Activated CD4-positive, alpha-beta T cell treated with anti-CD3 and anti-CD28 coated beads for 36 hours (primary cell): ENCODE results near the gene CTIF. TPM values are rescaled to one million over a fixed set of nuclear protein-coding genes. Genes with fewer than 3 reads are reported as not detected.
"Not testable (repeated sequence)": the region's sequence is repeated elsewhere in the genome, so short reads cannot be mapped to it uniquely, and the experiment has no call there.

Experiments
- ATAC-seq: fragments of 200-7000 bp; cut with Tn5 transposase; one replicate; pipeline ENCODE4 v1.10.0; 2021; ENCODE audit warnings: mild to moderate bottlenecking, moderate library complexity
- CTCF ChIA-PET: fragments of 350-600 bp; sonication (Branson Sonifier 250); formaldehyde crosslinking; loops from one replicate; lab custom pipeline; 2021; ENCODE audit warnings: antibody characterized with exemption; lab: Charles Lee
- POLR2A ChIA-PET: fragments of 350-600 bp; sonication (Branson Sonifier 250); formaldehyde crosslinking; loops from one replicate; lab custom pipeline; 2021; ENCODE audit warnings: antibody characterized with exemption, inconsistent platforms; lab: Charles Lee
- DNase-seq: peaks from one replicate; pipeline ENCODE4 v3.0.0-alpha.2; 2020
- H3K27ac Mint-ChIP-seq: one replicate; pipeline ENCODE4 v1.8.0; 2021; ENCODE audit warnings: mixed read lengths
- H3K27me3 Mint-ChIP-seq: one replicate; pipeline ENCODE4 v1.8.0; 2021; ENCODE audit warnings: mixed read lengths
- H3K36me3 Mint-ChIP-seq: one replicate; pipeline ENCODE4 v1.8.0; 2021; ENCODE audit warnings: low read depth, mixed read lengths
- H3K4me1 Mint-ChIP-seq: one replicate; pipeline ENCODE4 v1.8.0; 2021; ENCODE audit warnings: mixed read lengths
- H3K4me3 Mint-ChIP-seq: one replicate; pipeline ENCODE4 v1.8.0; 2021; ENCODE audit warnings: mild to moderate bottlenecking, moderate library complexity, mixed read lengths
- H3K9me3 Mint-ChIP-seq: one replicate; pipeline ENCODE4 v1.8.0; 2021; ENCODE audit warnings: low read depth, mixed read lengths
- intact Hi-C, 2 experiments: fragments of 100-400 bp; cut with DNase I in 1 of 2; cut with micrococcal nuclease in 1 of 2; formaldehyde crosslinking; loops; one replicate each; pipeline versions ENCODE4 v1.14.2 to v1.15.1; 2022 to 2024; cut with DNase I, micrococcal nuclease
- total RNA-seq, 2 experiments: library from RNA; stranded (reverse); gene quantifications; one replicate each; pipeline ENCODE4 v1.2.3, GENCODE V29; 2021

The CTIF gene
- total RNA-seq, 2 experiments from 2014 or later, result 4.5 to 5.3 TPM

GRCh38 chr18:48713309-48713708 lies 174.5 kb downstream of the CTIF start:
- Mint-ChIP-seq H3K9me3 (no peaks in the 10 kb centered on the region), H3K4me3 (no peak overlapping the region), H3K4me1 (no peaks in the 10 kb centered on the region), H3K27me3 (no peaks in the 10 kb centered on the region), H3K36me3 (no peaks in the 10 kb centered on the region), H3K27ac (no peak overlapping the region)
- DNase-seq (no peak), ATAC-seq (no peak)
- intact Hi-C loops, result no loop called here
- ChIA-PET POLR2A (no interaction called here), CTCF (no interaction called here)

GRCh38 chr18:48714873-48715272 lies 176.0 kb downstream of the CTIF start:
- Mint-ChIP-seq H3K4me1 (no peaks in the 10 kb centered on the region), H3K4me3 (no peak overlapping the region), H3K9me3 (no peaks in the 10 kb centered on the region), H3K27ac (no peak overlapping the region), H3K36me3 (no peaks in the 10 kb centered on the region), H3K27me3 (no peaks in the 10 kb centered on the region)
- ATAC-seq (no peak), DNase-seq (no peak)
- ChIA-PET CTCF (interaction anchor here (0.6 to 0.7 kb wide), 2 partner anchors 327 to 494 kb away, joined by 3 read pairs; no protein-coding TSS in a partner anchor), POLR2A (no interaction called here)
- intact Hi-C loops, result no loop called here

- no peaks in the 10 kb centered on the region for H3K36me3 Mint-ChIP-seq
- no peak for DNase-seq
- intact Hi-C loops, result no loop called here
- no peak for ATAC-seq
- no peaks in the 10 kb centered on the region for H3K4me1 Mint-ChIP-seq
- CTCF ChIA-PET, result interaction anchor here (0.6 kb wide), 1 partner anchor 326 kb away, joined by 3 read pairs; no protein-coding TSS in a partner anchor
- POLR2A ChIA-PET, result no interaction called here
- H3K4me3 Mint-ChIP-seq, result no peak overlapping the region
- no peak overlapping the region for H3K27ac Mint-ChIP-seq
- no peaks in the 10 kb centered on the region for H3K27me3 Mint-ChIP-seq
- H3K9me3 Mint-ChIP-seq, result no peaks in the 10 kb centered on the region
Observed at GRCh38 chr18:48715711-48716361, 177.0 kb downstream of the CTIF start.

GRCh38 chr18:48717227-48717626 lies 178.4 kb downstream of the CTIF start:
- not testable (repeated sequence) for H3K4me3 Mint-ChIP-seq

GRCh38 chr18:48718251-48718959 lies 179.6 kb downstream of the CTIF start:
- intact Hi-C loops, result no loop called here
- H3K4me3 Mint-ChIP-seq, result no peak overlapping the region
- no peaks in the 10 kb centered on the region for H3K36me3 Mint-ChIP-seq
- H3K4me1 Mint-ChIP-seq, result no peaks in the 10 kb centered on the region
- H3K27me3 Mint-ChIP-seq, result no peaks in the 10 kb centered on the region
- CTCF ChIA-PET, result interaction anchor here (0.6 kb wide), 1 partner anchor 143 kb away, joined by 3 read pairs; no protein-coding TSS in a partner anchor
- H3K27ac Mint-ChIP-seq, result no peak overlapping the region
- POLR2A ChIA-PET, result no interaction called here
- DNase-seq (no peak), ATAC-seq (no peak)
- no peaks in the 10 kb centered on the region for H3K9me3 Mint-ChIP-seq

More at GRCh38 chr18:48717227-48717626, 178.4 kb downstream of the CTIF start:
- H3K4me1 Mint-ChIP-seq, H3K36me3 Mint-ChIP-seq, H3K9me3 Mint-ChIP-seq, POLR2A ChIA-PET, CTCF ChIA-PET, intact Hi-C loops, H3K27ac Mint-ChIP-seq, DNase-seq, ATAC-seq, H3K27me3 Mint-ChIP-seq: not testable (repeated sequence)

GRCh38 chr18:48719388-48719787 lies 180.6 kb downstream of the CTIF start:
- DNase-seq, result no peak
- Mint-ChIP-seq H3K4me1 (no peaks in the 10 kb centered on the region), H3K27ac (no peak overlapping the region), H3K36me3 (no peaks in the 10 kb centered on the region), H3K4me3 (no peak overlapping the region), H3K9me3 (no peaks in the 10 kb centered on the region), H3K27me3 (no peaks in the 10 kb centered on the region)
- ChIA-PET CTCF (no interaction called here), POLR2A (no interaction called here)
- intact Hi-C loops, result no loop called here
- ATAC-seq, result no peak

GRCh38 chr18:48719974-48720654 lies 181.3 kb downstream of the CTIF start:
- intact Hi-C loops, result no loop called here
- DNase-seq (no peak), ATAC-seq (no peak)
- Mint-ChIP-seq H3K36me3 (no peaks in the 10 kb centered on the region), H3K9me3 (no peaks in the 10 kb centered on the region), H3K27me3 (no peaks in the 10 kb centered on the region), H3K4me1 (no peaks in the 10 kb centered on the region), H3K27ac (no peak overlapping the region), H3K4me3 (no peak overlapping the region)
- POLR2A ChIA-PET, result no interaction called here
- CTCF ChIA-PET, result no interaction called here

- Mint-ChIP-seq H3K9me3 (no peaks in the 10 kb centered on the region), H3K36me3 (no peaks in the 10 kb centered on the region), H3K4me3 (no peak overlapping the region), H3K27me3 (no peaks in the 10 kb centered on the region), H3K27ac (no peak overlapping the region), H3K4me1 (no peaks in the 10 kb centered on the region)
- POLR2A ChIA-PET, result no interaction called here
- intact Hi-C loops, result no loop called here
- CTCF ChIA-PET, result no interaction called here
- ATAC-seq, result no peak
- no peak for DNase-seq
Observed at GRCh38 chr18:48720655-48721025, 181.8 kb downstream of the CTIF start.

GRCh38 chr18:48721312-48721711 lies 182.5 kb downstream of the CTIF start:
- intact Hi-C loops, result no loop called here
- ChIA-PET POLR2A (no interaction called here), CTCF (no interaction called here)
- no peak for DNase-seq
- no peaks in the 10 kb centered on the region for H3K27me3 Mint-ChIP-seq
- no peak overlapping the region for H3K27ac Mint-ChIP-seq
- no peak for ATAC-seq
- H3K36me3 Mint-ChIP-seq, result no peaks in the 10 kb centered on the region
- H3K4me3 Mint-ChIP-seq, result no peak overlapping the region
- H3K9me3 Mint-ChIP-seq, result no peaks in the 10 kb centered on the region
- no peaks in the 10 kb centered on the region for H3K4me1 Mint-ChIP-seq

GRCh38 chr18:48723016-48723415 lies 184.2 kb downstream of the CTIF start:
- ATAC-seq, result no peak
- ChIA-PET POLR2A (no interaction called here), CTCF (interaction anchor here (1.0 kb wide), 1 partner anchor 191 kb away, joined by 3 read pairs; no protein-coding TSS in a partner anchor)
- H3K4me1 Mint-ChIP-seq, result no peaks in the 10 kb centered on the region
- no peak overlapping the region for H3K4me3 Mint-ChIP-seq
- no peaks in the 10 kb centered on the region for H3K27me3 Mint-ChIP-seq
- intact Hi-C loops, result no loop called here
- no peak overlapping the region for H3K27ac Mint-ChIP-seq
- no peaks in the 10 kb centered on the region for H3K36me3 Mint-ChIP-seq
- no peak for DNase-seq
- no peaks in the 10 kb centered on the region for H3K9me3 Mint-ChIP-seq

GRCh38 chr18:48723837-48724236 lies 185.0 kb downstream of the CTIF start:
- Mint-ChIP-seq H3K4me3 (no peak overlapping the region), H3K36me3 (no peaks in the 10 kb centered on the region), H3K4me1 (no peaks in the 10 kb centered on the region), H3K27me3 (no peaks in the 10 kb centered on the region), H3K9me3 (no peaks in the 10 kb centered on the region), H3K27ac (no peak overlapping the region)
- intact Hi-C loops, result no loop called here
- no peak for DNase-seq
- POLR2A ChIA-PET, result interaction anchor here (0.6 kb wide), 1 partner anchor 39 kb away, joined by 6 read pairs; no protein-coding TSS in a partner anchor
- no peak for ATAC-seq
- CTCF ChIA-PET, result no interaction called here
